Endothelial cell of umbilical vein (primary cell): ENCODE data around the gene SIVA1. TPM values are rescaled to one million over a fixed set of nuclear protein-coding genes. Genes with fewer than 3 reads are reported as not detected.

Experiments
- BruUV-seq: library from RNA; stranded (reverse); fragments of 400-500 nt; replicated peaks from 2 replicates; lab custom pipeline; 2021; lab: Mats Ljungman, UMichigan
- CTCF ChIA-PET: fragments of 300-600, 350-600 bp; sonication (Branson Sonifier 250); formaldehyde crosslinking; loops from one replicate; lab custom pipeline; 2021; ENCODE audit warnings: antibody characterized with exemption, inconsistent platforms; lab: Charles Lee
- POLR2A ChIA-PET: fragments of 300-600, 350-600 bp; sonication (Branson Sonifier 250); formaldehyde crosslinking; loops from one replicate; lab custom pipeline; 2021; ENCODE audit warnings: antibody characterized with exemption, inconsistent platforms; lab: Charles Lee
- DNase-seq: peaks from one replicate; pipeline ENCODE4 v3.0.0-alpha.2; 2011; ENCODE audit warnings: low read depth, low spot score
- FAIRE-seq: peaks from 2 replicates; lab custom pipeline; 2011; peaks lifted over from hg19 to GRCh38; lab: Jason Lieb, UNC
- H2AFZ ChIP-seq: 2 replicates; pipeline ENCODE4 v1.6.0; 2012; ENCODE audit warnings: low read depth, low read length, control low read depth, inconsistent platforms
- H3K27ac ChIP-seq: 2 replicates; pipeline ENCODE4 v1.5.1; 2011; ENCODE audit warnings: low read depth, mild to moderate bottlenecking, control low read depth, low read length, moderate library complexity; ENCODE audit not compliant: insufficient read depth
- H3K27me3 ChIP-seq, 2 experiments: 2 replicates each; pipeline versions ENCODE4 v1.6.0 to v1.6.1; 2011; ENCODE audit warnings: low read length in 2 of 2, mixed read lengths in 1 of 2; ENCODE audit not compliant: control insufficient read depth in 2 of 2, insufficient read depth in 2 of 2
- H3K36me3 ChIP-seq, 2 experiments: 2 replicates in 1 of 2; 3 replicates in 1 of 2; pipeline ENCODE4 v1.5.1; 2011; ENCODE audit warnings: low read length in 2 of 2, mild to moderate bottlenecking in 1 of 2, moderate library complexity in 1 of 2; ENCODE audit not compliant: control insufficient read depth in 2 of 2, insufficient read depth in 2 of 2; ENCODE audit errors: extremely low read depth in 1 of 2
- H3K4me1 ChIP-seq: 3 replicates; pipeline ENCODE4 v1.5.1; 2011; ENCODE audit warnings: mild to moderate bottlenecking, low read length; ENCODE audit not compliant: control insufficient read depth, insufficient read depth; ENCODE audit errors: extremely low read depth
- H3K4me2 ChIP-seq: 2 replicates; pipeline ENCODE4 v1.6.1; 2011; ENCODE audit warnings: low read length, control low read depth, mixed read lengths; ENCODE audit not compliant: insufficient read depth
- H3K4me3 ChIP-seq, 3 experiments: fragments of 200-600 bp in 1 of 3; sonication (generic), shearing (Covaris generic) in 1 of 3; replicated peaks in 1 of 3; 2 replicates each; pipeline ENCODE4 v1.5.1; 2011 to 2016; ENCODE audit warnings: control low read depth in 3 of 3, low read length in 3 of 3, mild to moderate bottlenecking in 2 of 3, inconsistent platforms in 1 of 3, low read depth in 1 of 3, moderate library complexity in 1 of 3; ENCODE audit not compliant: insufficient read depth in 1 of 3
- H3K79me2 ChIP-seq: 2 replicates; pipeline ENCODE4 v1.6.0; 2012; ENCODE audit warnings: low read length, inconsistent platforms; ENCODE audit not compliant: control insufficient read depth, insufficient read depth
- H3K9ac ChIP-seq: replicated peaks from 2 replicates; pipeline ENCODE3; 2011; ENCODE audit warnings: low read length, control low read depth; ENCODE audit not compliant: insufficient read depth; ENCODE audit errors: extremely low read depth
- H3K9me1 ChIP-seq: replicated peaks from 3 replicates; pipeline ENCODE4 v1.6.0; 2011; ENCODE audit warnings: mild to moderate bottlenecking, low read length; ENCODE audit not compliant: control insufficient read depth, insufficient read depth; ENCODE audit errors: extremely low read depth
- H3K9me3 ChIP-seq: replicated peaks from 2 replicates; pipeline ENCODE4 v1.5.1; 2012; ENCODE audit warnings: low read length, inconsistent platforms; ENCODE audit not compliant: control insufficient read depth, insufficient read depth
- H4K20me1 ChIP-seq: replicated peaks from 2 replicates; pipeline ENCODE3; 2011; ENCODE audit warnings: mild to moderate bottlenecking, low read length; ENCODE audit not compliant: control insufficient read depth, insufficient read depth; ENCODE audit errors: extremely low read depth
- EZH2 ChIP-seq: IDR thresholded peaks from 2 replicates; pipeline ENCODE4 v1.6.1; 2012; ENCODE audit warnings: borderline replicate concordance, low read depth, mild to moderate bottlenecking, moderate library complexity, low read length, inconsistent platforms; ENCODE audit not compliant: severe bottlenecking
- FOS ChIP-seq: IDR thresholded peaks from 2 replicates; pipeline ENCODE4 v1.6.1; 2011; ENCODE audit warnings: mild to moderate bottlenecking, low read length, moderate library complexity, borderline replicate concordance; ENCODE audit not compliant: insufficient read depth
- GATA2 ChIP-seq: IDR thresholded peaks from 2 replicates; pipeline ENCODE4 v1.7.0; 2011; ENCODE audit warnings: low read depth, mild to moderate bottlenecking, moderate library complexity, mixed read lengths, low read length; ENCODE audit not compliant: insufficient read length, insufficient read depth
- JUN ChIP-seq: IDR thresholded peaks from 2 replicates; pipeline ENCODE4 v1.6.1; 2011; ENCODE audit warnings: borderline replicate concordance, low read depth; ENCODE audit not compliant: insufficient read length, insufficient read depth
- MYC ChIP-seq: IDR thresholded peaks from one replicate; pipeline ENCODE4 v1.6.1; 2011; ENCODE audit warnings: mild to moderate bottlenecking, low read depth, low read length
- POLR2A ChIP-seq: IDR thresholded peaks from 2 replicates; pipeline ENCODE4 v1.6.1; 2012; ENCODE audit warnings: low read depth, mild to moderate bottlenecking, control low read depth, low read length
- POLR2AphosphoS5 ChIP-seq: IDR thresholded peaks from 2 replicates; pipeline ENCODE4 v1.6.1; 2012; ENCODE audit warnings: low read depth, mild to moderate bottlenecking, control low read depth, low read length, moderate library complexity; ENCODE audit not compliant: insufficient read depth
- dilution Hi-C: fragments of 300-500 bp; cut with MboI; formaldehyde crosslinking; loops from one replicate; pipeline ENCODE4 v1.15.0; 2019; ENCODE audit warnings: low sequenced_read_pairs; ENCODE audit not compliant: extremely low pct_ligation_motif_present
- intact Hi-C: fragments of 100-400 bp; cut with micrococcal nuclease; formaldehyde crosslinking; loops from one replicate; pipeline ENCODE4 v1.10.0; 2022
- polyA plus RNA-seq, 4 experiments: library from polyadenylated mRNA; depleted of rRNA in 3 of 4; stranded (reverse) in 3 of 4; unstranded in 1 of 4; fragments of >200 nt; gene quantifications; 2 replicates each; pipeline versions ENCODE4 v1.2.1 to v1.2.3, GENCODE V29; 2011 to 2012; ENCODE audit warnings: missing spikeins in 1 of 4
- total RNA-seq: library from RNA; stranded (reverse); gene quantifications from 2 replicates; pipeline ENCODE4 v1.2.3, GENCODE V29; 2021
- TF ChIP-seq, protein P1 (sequence below): IDR thresholded peaks from 2 replicates; pipeline ENCODE4 v1.6.1; 2011; ENCODE audit not compliant: insufficient read depth, insufficient read length
- TF ChIP-seq, protein P2 (sequence below), 2 donors: IDR thresholded peaks; 1 replicate in 1 of 2; 2 replicates in 1 of 2; pipeline ENCODE4 v1.5.1; 2011; ENCODE audit warnings: low read length in 2 of 2, mild to moderate bottlenecking in 2 of 2, moderate library complexity in 2 of 2, control low read depth in 1 of 2, inconsistent platforms in 1 of 2, low read depth in 1 of 2; ENCODE audit not compliant: insufficient read depth in 1 of 2; ENCODE audit errors: extremely low read depth in 1 of 2

SIVA1 gene
- total and polyA plus RNA-seq, 2 donors (not counting 3 experiments of a cell fraction or from before 2014, with no cell fraction given): 101 to 299 TPM

DNA sequence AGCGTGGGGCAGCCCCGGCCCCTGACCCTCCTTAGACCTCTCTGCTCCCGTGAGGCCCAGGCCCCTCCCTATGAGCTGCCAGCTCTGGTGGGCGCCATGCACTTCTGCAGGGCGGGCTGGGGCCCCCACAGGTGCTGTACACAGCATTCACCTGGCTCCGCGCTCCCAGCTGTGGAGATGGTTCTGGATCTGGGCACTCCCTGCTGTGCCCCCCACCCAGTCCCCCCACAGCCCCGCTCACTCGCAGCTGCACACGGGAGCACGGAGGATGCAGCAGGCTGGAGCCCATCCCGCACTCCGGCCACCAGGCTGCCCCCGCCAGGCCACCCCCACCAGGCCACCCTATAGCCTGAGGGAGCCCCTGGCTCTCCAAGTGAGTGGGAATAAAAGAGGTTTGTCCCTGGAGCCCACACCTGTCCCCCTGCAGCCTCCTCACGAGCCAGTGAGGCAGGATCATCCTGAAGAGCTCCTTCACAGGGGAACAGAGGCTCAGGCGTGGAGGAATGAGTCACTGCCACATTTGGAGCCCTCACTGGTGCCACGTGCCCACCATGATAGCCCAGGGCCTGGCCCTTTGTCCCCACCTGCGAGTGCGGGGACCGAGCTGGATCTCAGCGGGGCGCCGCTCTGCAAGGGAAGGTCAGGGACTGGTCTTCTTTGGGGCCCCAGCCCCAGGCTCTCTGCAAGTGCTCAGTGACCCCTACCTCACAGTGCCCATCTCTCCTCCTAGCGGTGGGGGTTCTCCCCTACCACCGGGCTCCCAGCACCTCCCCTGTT lies 27.0 kb upstream of the SIVA1 start:
- H3K27me3 ChIP-seq: no peaks in the 10 kb centered on the region
- no peaks in the 10 kb centered on the region for H4K20me1 ChIP-seq
- FAIRE-seq (no peak), DNase-seq (no peak)
- no peaks in the 10 kb centered on the region for H3K9me1 ChIP-seq
- no TSS peak for BruUV-seq
- ChIA-PET POLR2A (no interaction called here), CTCF (interaction anchor here (0.9 to 3.2 kb wide), 6 partner anchors 10 to 100 kb away, joined by 3 to 17 read pairs (median 4); partner anchors contain the start of gene SIVA1)
- H3K36me3 ChIP-seq: no peaks in the 10 kb centered on the region
- H3K4me3 ChIP-seq: no peak overlapping the region
- H3K27ac ChIP-seq: no peak overlapping the region
- no peak overlapping the region for H3K9ac ChIP-seq
- H3K4me2 ChIP-seq: no peak overlapping the region
- no peaks in the 10 kb centered on the region for H3K79me2 ChIP-seq
- intact Hi-C loops (loop anchor here (2.0 kb wide), 1 partner anchor 27 kb away; the partner anchor contains the start of gene SIVA1), dilution Hi-C loops (no loop called here)
- no peak overlapping the region for H2AFZ ChIP-seq
- peaks cover 5% of the 10 kb centered on the region for H3K4me1 ChIP-seq
- TF ChIP-seq, protein P1, sequence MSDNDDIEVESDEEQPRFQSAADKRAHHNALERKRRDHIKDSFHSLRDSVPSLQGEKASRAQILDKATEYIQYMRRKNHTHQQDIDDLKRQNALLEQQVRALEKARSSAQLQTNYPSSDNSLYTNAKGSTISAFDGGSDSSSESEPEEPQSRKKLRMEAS: no peak
- TF ChIP-seq MYC: no peak
- no peak for TF ChIP-seq FOS
- TF ChIP-seq POLR2AphosphoS5: no peak
- no peak for TF ChIP-seq JUN
- TF ChIP-seq POLR2A: no peak
- no peak for TF ChIP-seq GATA2
- TF ChIP-seq, protein P2, sequence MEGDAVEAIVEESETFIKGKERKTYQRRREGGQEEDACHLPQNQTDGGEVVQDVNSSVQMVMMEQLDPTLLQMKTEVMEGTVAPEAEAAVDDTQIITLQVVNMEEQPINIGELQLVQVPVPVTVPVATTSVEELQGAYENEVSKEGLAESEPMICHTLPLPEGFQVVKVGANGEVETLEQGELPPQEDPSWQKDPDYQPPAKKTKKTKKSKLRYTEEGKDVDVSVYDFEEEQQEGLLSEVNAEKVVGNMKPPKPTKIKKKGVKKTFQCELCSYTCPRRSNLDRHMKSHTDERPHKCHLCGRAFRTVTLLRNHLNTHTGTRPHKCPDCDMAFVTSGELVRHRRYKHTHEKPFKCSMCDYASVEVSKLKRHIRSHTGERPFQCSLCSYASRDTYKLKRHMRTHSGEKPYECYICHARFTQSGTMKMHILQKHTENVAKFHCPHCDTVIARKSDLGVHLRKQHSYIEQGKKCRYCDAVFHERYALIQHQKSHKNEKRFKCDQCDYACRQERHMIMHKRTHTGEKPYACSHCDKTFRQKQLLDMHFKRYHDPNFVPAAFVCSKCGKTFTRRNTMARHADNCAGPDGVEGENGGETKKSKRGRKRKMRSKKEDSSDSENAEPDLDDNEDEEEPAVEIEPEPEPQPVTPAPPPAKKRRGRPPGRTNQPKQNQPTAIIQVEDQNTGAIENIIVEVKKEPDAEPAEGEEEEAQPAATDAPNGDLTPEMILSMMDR (IDR thresholded peaks at IDR 0.05; ENCODE audit: extremely low read depth in 1 of 2, insufficient read depth in 1 of 2, low read depth in 1 of 2, low read length in 2 of 2): no peak
- TF ChIP-seq EZH2: no peak
- no peaks in the 10 kb centered on the region for H3K9me3 ChIP-seq
